Measurements from ENCODE around the gene IFT80.

IFT80 gene

DNA sequence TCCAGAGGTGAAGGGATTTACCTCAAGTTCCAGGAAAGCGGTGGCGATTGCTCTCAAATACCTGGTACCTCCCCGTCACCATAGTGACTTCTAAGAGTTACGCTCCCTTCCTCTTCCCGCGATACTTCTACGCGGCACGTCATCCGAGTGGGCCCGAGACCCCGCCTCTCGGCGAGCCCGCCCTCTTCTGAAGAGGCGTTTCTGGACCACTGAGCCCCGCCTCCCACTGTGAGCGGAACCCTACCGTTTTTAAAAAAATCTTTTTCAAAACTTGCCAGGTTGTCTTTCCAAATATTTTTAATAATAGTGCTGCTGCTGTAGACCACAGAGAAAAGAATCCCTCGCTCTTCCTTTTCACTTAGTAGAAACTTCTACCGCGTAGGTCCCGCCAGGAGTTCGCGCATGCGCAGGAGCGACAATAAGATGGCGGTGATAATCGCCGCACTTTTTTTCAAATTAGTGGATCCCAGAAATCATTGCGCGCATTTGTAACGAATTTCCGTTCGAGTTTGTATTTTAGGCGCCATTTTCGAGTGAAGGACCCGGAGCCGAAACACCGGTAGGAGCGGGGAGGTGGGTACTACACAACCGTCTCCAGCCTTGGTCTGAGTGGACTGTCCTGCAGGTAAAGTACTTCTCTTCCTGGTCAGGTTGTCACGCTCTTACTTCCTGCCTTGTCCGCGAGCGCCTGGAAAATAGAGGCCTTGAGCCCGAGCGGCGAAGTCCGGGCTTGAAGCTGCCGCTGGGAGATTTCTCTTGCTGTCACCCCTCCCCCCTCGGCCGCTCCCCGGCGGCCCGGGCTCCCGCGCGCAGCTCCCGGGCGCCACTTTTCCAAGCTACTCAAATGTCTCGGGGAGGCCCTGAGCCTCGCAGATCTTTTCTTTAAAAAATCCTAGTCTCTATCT, at the start of gene IFT80, which contains the start of gene SMC4:
TSS of gene IFT80 (minus strand) at position 101 of the 905 bp plus-strand sequence. CDS start 14,625 bp downstream, outside the sequence.
TSS of gene SMC4 (plus strand) at position 526 of the 905 bp plus-strand sequence. CDS start 1,177 bp downstream, outside the sequence.
- no peaks in the 10 kb centered on the region for H3K36me3 ChIP-seq
- H3K4me3 ChIP-seq = peak within 1 kb of the TSS; percentile 63 to 81
- no peaks in the 10 kb centered on the region for H3K27me3 ChIP-seq
- peak; percentile 95 to 98 for DNase-seq
- peak within 1 kb of the TSS; percentile 87 to 88 for H3K27ac ChIP-seq
- intact Hi-C loops (cut with DNase I; ENCODE audit: low total_unique reads) = loop anchor here (10.0 kb wide), 1 partner anchor 165 kb away; the partner anchor contains the start of gene KPNA4
- H3K9me3 ChIP-seq = no peaks in the 10 kb centered on the region
- TF ChIP-seq, protein P1, sequence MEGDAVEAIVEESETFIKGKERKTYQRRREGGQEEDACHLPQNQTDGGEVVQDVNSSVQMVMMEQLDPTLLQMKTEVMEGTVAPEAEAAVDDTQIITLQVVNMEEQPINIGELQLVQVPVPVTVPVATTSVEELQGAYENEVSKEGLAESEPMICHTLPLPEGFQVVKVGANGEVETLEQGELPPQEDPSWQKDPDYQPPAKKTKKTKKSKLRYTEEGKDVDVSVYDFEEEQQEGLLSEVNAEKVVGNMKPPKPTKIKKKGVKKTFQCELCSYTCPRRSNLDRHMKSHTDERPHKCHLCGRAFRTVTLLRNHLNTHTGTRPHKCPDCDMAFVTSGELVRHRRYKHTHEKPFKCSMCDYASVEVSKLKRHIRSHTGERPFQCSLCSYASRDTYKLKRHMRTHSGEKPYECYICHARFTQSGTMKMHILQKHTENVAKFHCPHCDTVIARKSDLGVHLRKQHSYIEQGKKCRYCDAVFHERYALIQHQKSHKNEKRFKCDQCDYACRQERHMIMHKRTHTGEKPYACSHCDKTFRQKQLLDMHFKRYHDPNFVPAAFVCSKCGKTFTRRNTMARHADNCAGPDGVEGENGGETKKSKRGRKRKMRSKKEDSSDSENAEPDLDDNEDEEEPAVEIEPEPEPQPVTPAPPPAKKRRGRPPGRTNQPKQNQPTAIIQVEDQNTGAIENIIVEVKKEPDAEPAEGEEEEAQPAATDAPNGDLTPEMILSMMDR (IDR thresholded peaks at IDR 0.05) = peak in 1 of 2 experiments; percentile 11
- H3K4me1 ChIP-seq = peaks cover 0 to 17% (median 14%) of the 10 kb centered on the region in 4 donors

DNA sequence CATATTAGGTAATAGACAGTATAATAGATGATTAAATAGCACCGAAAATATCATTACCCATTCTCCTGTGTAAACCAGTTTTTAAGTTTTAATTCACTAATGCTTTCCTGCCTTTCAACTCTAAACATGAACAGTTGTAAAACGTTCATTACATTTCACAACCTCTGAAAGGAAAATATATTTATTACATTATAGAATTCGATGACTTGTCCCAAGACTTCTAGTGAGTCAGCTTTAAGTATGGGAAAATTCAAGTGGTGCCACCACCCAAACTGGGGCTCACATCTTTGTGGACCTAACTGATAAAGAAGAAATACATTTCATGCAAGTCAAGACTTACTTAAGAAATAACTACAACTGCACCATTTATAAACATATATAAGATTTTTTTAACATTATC, 48.5 kb upstream of the IFT80 start:
- Histone ChIP-seq H3K36me3 (no peaks in the 10 kb centered on the region), H3K27me3 (no peaks in the 10 kb centered on the region), H3K4me3 (no peak overlapping the region), H3K27ac (no peak overlapping the region), H3K9me3 (peaks cover 0 to 4% (median 0%) of the 10 kb centered on the region in 3 donors), H3K4me1 (peaks cover 0 to 15% (median 6%) of the 10 kb centered on the region in 4 donors)
- TF ChIP-seq, protein P1 (IDR thresholded peaks at IDR 0.05) = no peak
- no peak for DNase-seq
- intact Hi-C loops (cut with DNase I; ENCODE audit: low total_unique reads) = no loop called here

DNA sequence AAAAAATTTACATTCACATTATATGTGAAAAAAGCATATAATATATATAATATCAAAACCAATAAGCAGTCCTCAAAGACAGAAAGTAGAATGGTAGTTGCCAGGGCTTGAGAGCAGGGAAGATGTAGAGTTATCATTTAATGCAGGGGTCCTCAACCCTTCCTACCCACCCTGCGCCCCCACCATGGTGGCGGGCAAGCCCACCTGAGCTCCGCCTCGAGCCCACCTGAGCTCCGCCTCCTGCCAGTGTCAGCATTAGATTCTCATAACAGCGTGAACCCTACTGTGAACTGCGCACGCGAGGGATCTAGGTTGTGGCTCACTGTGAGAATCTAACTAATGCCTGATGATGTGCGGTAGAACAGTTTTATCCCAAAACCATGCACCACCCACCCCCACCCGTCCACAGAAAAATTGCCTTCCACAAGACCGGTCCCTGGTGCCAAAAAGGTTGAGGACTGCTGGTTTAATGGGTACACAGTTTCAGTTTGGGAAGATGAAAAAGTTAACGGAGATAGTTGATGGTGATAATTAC, 47.6 kb upstream of the IFT80 start:
- H3K27me3 ChIP-seq = no peaks in the 10 kb centered on the region
- peaks cover 0 to 4% (median 0%) of the 10 kb centered on the region in 3 donors for H3K9me3 ChIP-seq
- H3K4me1 ChIP-seq = peaks cover 0 to 15% (median 6%) of the 10 kb centered on the region in 4 donors
- no peaks in the 10 kb centered on the region for H3K36me3 ChIP-seq
- TF ChIP-seq, protein P1 (IDR thresholded peaks at IDR 0.05) = no peak
- intact Hi-C loops (cut with DNase I; ENCODE audit: low total_unique reads) = no loop called here
- DNase-seq = no peak
- no peak overlapping the region for H3K4me3 ChIP-seq
- no peak overlapping the region for H3K27ac ChIP-seq

GRCh38 chr3:160445854-160446253, 46.8 kb upstream of the IFT80 start:
- Histone ChIP-seq H3K27ac (no peak overlapping the region), H3K4me3 (no peak overlapping the region), H3K36me3 (no peaks in the 10 kb centered on the region), H3K4me1 (peaks cover 0 to 15% (median 6%) of the 10 kb centered on the region in 4 donors), H3K27me3 (no peaks in the 10 kb centered on the region), H3K9me3 (peaks cover 0 to 4% (median 0%) of the 10 kb centered on the region in 3 donors)
- intact Hi-C loops (cut with DNase I; ENCODE audit: low total_unique reads) = no loop called here
- DNase-seq = no peak
- TF ChIP-seq, protein P1 (IDR thresholded peaks at IDR 0.05) = no peak

DNA sequence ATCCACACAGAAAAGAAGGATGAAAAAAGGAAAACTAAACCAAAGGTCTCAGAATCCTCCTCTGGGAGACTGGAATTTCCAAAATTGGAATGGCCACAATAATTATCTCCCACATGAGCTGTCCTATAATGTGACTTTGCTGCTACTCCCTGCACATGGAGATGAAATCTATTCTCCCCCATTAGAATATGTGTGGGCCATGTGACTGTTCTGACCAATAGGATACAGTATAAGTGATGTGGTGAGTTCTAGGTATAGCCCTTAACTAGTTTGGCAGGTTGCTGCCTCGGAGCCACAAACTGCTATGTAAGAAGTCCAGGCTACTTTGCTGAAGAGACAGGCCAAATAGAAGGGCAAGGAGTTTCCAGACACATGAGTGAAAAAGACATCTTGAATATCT, 45.4 kb upstream of the IFT80 start:
- no peaks in the 10 kb centered on the region for H3K9me3 ChIP-seq
- H3K27me3 ChIP-seq = no peaks in the 10 kb centered on the region
- H3K36me3 ChIP-seq = no peaks in the 10 kb centered on the region
- no peak overlapping the region for H3K4me3 ChIP-seq
- TF ChIP-seq, protein P1 (IDR thresholded peaks at IDR 0.05) = no peak
- DNase-seq = no peak
- no peak overlapping the region for H3K27ac ChIP-seq
- H3K4me1 ChIP-seq = peaks cover 0 to 2% (median 1%) of the 10 kb centered on the region in 4 donors
- intact Hi-C loops (cut with DNase I; ENCODE audit: low total_unique reads) = no loop called here
